Measurements from ENCODE around the gene CTCF. TPM values are rescaled to one million over a fixed set of nuclear protein-coding genes. Genes with fewer than 3 reads are reported as not detected.

The CTCF gene
- total RNA-seq, 1 experiment from 2014 or later = 33.1 TPM

GRCh38 chr16:67651847-67652246 lies 89.5 kb downstream of the CTCF start:
- intact Hi-C loops (cut with micrococcal nuclease; ENCODE audit: unreplicated experiment) = no loop called here
- no peak for ATAC-seq
- H3K27me3 ChIP-seq (ENCODE audit: control insufficient read depth, insufficient read depth, low read length) = no peaks in the 10 kb centered on the region
- ChIA-PET CTCF (no interaction called here), POLR2A (no interaction called here)
- no TSS peak for BruUV-seq (replicated peaks)
- TF ChIP-seq SIN3A (IDR thresholded peaks at IDR 0.05; ENCODE audit: borderline replicate concordance, insufficient read depth, low read depth, low read length) (no peak), POLR2AphosphoS5 (IDR thresholded peaks at IDR 0.05; ENCODE audit: low read depth, low read length) (no peak), CTCF (IDR thresholded peaks at IDR 0.05) (no peak), REST (IDR thresholded peaks at IDR 0.05; ENCODE audit: insufficient read depth in 1 of 2, low read depth in 2 of 2, low read length in 1 of 2) (no peak), TCF7L2 (IDR thresholded peaks at IDR 0.05; ENCODE audit: low read depth, low read length) (no peak)
- in situ Hi-C loops (cut with HindIII; ENCODE audit: low pct_unique_long_range_greater_than_20kb, low sequenced_read_pairs) = no loop called here
- no peak overlapping the region for H3K4me3 ChIP-seq (ENCODE audit: low read depth in 2 of 2, low read length in 2 of 2)
- no peaks in the 10 kb centered on the region for H3K4me1 ChIP-seq (ENCODE audit: control insufficient read depth, insufficient read depth, low read length)
- no peak overlapping the region for H3K27ac ChIP-seq (ENCODE audit: low read length)
- H3K36me3 ChIP-seq (ENCODE audit: control insufficient read depth, insufficient read depth, low read length) = no peaks in the 10 kb centered on the region
- no peaks in the 10 kb centered on the region for H3K9me3 ChIP-seq (ENCODE audit: control insufficient read depth, insufficient read depth, low read depth, low read length)
- no peak for DNase-seq (ENCODE audit: low read depth, low spot score)

GRCh38 chr16:67652578-67653127 lies 90.3 kb downstream of the CTCF start:
- ATAC-seq = peak; percentile 65
- intact Hi-C loops (cut with micrococcal nuclease; ENCODE audit: unreplicated experiment) (no loop called here), in situ Hi-C loops (cut with HindIII; ENCODE audit: low pct_unique_long_range_greater_than_20kb, low sequenced_read_pairs) (no loop called here)

More at GRCh38 chr16:67652578-67653127, 90.3 kb downstream of the CTCF start:
- POLR2A ChIA-PET = no interaction called here
- no peaks in the 10 kb centered on the region for H3K4me1 ChIP-seq (ENCODE audit: control insufficient read depth, insufficient read depth, low read length)
- no peak for DNase-seq (ENCODE audit: low read depth, low spot score)
- peak overlapping the region in 1 of 2 experiments; percentile 40; a peak in 2 of 4 replicates for H3K4me3 ChIP-seq (ENCODE audit: low read depth in 2 of 2, low read length in 2 of 2)
- CTCF ChIA-PET = no interaction called here
- H3K9me3 ChIP-seq (ENCODE audit: control insufficient read depth, insufficient read depth, low read depth, low read length) = no peaks in the 10 kb centered on the region
- no peak overlapping the region for H3K27ac ChIP-seq (ENCODE audit: low read length)
- H3K36me3 ChIP-seq (ENCODE audit: control insufficient read depth, insufficient read depth, low read length) = no peaks in the 10 kb centered on the region
- H3K27me3 ChIP-seq (ENCODE audit: control insufficient read depth, insufficient read depth, low read length) = no peaks in the 10 kb centered on the region
- BruUV-seq (replicated peaks) = no TSS peak
- TF ChIP-seq REST (IDR thresholded peaks at IDR 0.05; ENCODE audit: insufficient read depth in 1 of 2, low read depth in 2 of 2, low read length in 1 of 2) = peak; percentile 79 to 90
- no peak for TF ChIP-seq TCF7L2 (IDR thresholded peaks at IDR 0.05; ENCODE audit: low read depth, low read length)

Measured in Panc1 (cell line).